GM19351 (cell line): ENCODE results near the gene ITIH5.
"Not testable (repeated sequence)": the region's sequence is repeated elsewhere in the genome, so short reads cannot be mapped to it uniquely, and the experiment has no call there.

Source experiments
- ATAC-seq: cut with Tn5 transposase; IDR thresholded peaks from one replicate; pipeline ENCODE4 v1.9.1; 2021; ENCODE audit warnings: mild to moderate bottlenecking, moderate library complexity; ENCODE audit not compliant: unreplicated experiment

ITIH5 gene

GRCh38 chr10:7666253-7667023 lies at the start of gene ITIH5:
Gene ITIH5 (minus strand): TSS chr10:7666966. CDS start chr10:7666892, 74 bp downstream.
- ATAC-seq = no peak

DNA sequence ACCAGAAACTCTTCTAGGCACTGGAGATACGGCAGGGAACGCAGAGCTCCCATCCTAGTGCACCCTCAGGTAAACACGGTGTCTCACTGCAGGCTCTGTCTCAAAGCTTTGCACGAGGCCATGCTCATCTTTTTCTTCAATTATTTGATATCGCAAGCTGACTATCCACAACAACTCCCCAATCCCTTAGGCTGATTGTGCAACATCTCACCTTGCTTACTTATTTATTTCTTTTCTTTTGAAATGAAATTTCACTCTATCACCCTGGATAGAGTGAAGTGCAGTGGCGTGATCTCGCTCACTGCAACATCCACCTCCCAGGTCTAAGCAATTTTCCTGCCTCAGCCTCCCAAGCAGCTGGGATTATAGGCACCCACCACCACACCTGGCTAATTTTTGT lies 48.7 kb upstream of the ITIH5 start:
- no peak for ATAC-seq

DNA sequence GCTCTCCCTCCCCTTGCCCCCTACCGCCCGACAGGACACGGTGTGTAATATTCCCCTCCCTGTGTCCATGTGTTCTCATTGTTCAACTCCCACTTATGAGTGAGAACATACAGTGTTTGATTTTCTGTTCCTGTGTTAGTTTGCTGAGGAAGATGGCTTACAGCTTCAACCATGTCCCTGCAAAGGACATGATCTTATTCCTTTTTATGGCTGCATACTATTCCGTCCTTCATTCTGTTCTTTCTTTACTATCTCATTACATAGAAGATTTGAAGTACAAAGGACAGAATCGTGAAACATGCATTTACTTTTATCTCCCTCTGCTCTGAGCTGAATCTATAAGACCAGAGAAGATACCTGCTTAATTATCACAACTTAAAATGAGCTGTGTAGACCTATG lies 44.3 kb upstream of the ITIH5 start:
- not testable (repeated sequence) for ATAC-seq

GRCh38 chr10:7710446-7710845 lies 43.7 kb upstream of the ITIH5 start:
- ATAC-seq = no peak

DNA sequence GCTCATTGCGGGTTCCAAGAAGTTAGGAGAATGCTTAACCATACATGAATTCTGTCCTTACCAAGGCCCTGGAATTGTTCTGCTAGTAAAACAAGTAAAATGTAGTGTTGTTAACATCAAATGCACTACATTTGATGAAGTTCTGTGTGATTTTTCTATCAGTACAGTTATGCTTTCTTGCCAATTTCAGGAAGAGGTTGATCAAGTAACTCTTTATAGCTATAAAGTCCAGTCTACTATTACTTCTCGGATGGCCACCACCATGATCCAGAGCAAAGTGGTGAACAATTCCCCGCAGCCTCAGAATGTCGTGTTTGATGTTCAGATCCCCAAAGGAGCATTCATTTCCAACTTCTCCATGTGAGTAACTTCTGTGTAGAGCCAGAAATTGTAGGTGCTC lies 42.1 kb upstream of the ITIH5 start:
- no peak for ATAC-seq

GRCh38 chr10:7707858-7708622 lies 41.3 kb upstream of the ITIH5 start:
- no peak for ATAC-seq

- ATAC-seq = no peak
Measured at GRCh38 chr10:7707102-7707501, 40.3 kb upstream of the ITIH5 start.

- no peak for ATAC-seq
Measured at GRCh38 chr10:7706534-7707073, 39.8 kb upstream of the ITIH5 start.

DNA sequence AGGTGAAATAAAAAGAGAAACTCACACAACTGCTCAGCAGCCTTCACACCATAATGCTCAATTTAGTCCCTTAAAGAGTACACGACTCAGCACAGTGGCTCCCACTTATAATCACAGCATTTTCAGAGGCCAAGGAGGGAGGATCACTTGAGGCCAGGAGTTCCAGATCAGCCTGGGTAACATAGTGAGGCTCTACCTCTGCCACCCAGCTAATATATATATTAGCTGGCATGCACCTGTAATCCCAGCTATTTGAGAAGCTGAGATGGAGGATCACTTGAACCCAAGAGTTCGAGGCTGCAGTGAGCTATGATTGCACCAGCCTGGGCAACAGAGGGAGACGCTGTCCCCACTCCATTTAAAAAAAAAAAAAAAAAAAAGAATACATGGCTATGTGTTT lies 38.6 kb upstream of the ITIH5 start:
- no peak for ATAC-seq

DNA sequence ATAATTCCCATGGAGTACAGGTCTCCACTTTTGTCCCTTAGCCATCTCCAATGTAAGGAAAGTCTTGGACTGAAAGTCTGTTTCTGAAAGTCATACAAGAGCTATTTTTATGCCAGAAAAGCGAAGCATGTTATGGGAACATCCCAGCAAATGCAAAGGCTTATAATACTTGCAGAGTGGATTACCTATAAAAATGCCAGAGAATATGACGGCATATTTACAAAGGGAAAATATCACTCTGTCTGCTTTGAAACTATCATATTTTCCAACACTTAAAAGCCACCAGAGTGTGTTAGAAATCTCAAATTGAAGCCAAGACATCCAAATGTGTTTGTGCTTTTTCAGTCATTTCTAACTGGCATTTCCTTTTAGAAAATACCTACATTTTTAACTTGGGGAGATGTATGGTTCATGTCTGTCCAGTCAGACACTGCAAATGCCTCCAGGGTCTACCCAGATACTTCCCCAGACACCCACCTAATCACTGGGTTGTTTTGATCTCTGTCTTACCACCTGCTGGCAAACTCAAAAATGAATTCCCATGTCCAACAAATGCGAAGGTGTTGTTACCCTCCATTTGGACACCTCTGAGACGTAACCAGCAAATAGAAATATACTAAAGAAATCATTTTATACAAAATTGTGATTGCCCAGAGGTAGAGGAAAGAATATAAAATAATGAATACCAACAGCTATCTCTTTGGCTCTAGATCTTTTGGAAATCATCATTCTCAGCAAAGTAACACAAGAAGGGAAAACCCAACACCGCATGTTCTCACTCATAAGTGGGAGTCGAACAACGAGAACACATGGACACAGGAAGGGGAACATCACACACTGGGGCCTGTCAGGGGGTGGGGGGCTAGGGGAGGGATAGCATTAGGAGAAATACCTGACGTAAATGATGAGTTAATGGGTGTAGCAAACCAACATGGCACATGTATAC lies 37.6 kb upstream of the ITIH5 start:
- ATAC-seq = no peak

GRCh38 chr10:7703140-7703539 lies 36.4 kb upstream of the ITIH5 start, which contains the start of gene ITIH2:
Gene ITIH2 (plus strand): TSS chr10:7703316. CDS start chr10:7703435, 119 bp downstream.
- ATAC-seq = no peak

DNA sequence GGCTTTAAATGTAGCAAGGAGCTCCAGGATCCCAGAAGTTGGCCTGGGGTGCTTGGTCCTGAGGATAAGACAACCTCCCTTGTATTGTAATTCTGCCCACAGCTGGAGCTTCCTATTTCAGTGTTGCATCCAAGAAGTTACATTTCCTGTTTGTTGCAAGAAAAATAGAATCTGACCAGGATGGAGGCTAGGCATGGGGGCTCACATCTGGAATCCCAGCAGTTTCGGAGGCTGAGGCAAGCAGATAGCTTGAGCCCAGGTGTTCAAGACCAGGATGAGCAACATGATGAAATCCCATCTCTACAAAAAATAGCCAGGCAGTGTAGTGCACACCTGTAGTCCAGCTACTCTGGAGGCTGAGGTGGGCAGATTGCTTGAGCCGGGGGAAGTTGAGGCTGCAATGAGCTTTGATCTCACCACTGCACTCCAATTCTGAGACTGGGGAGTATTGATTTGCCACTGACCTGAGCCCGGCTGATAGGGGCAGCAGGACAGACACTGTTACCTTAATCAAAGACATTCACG lies 35.6 kb upstream of the ITIH5 start:
- ATAC-seq = no peak

DNA sequence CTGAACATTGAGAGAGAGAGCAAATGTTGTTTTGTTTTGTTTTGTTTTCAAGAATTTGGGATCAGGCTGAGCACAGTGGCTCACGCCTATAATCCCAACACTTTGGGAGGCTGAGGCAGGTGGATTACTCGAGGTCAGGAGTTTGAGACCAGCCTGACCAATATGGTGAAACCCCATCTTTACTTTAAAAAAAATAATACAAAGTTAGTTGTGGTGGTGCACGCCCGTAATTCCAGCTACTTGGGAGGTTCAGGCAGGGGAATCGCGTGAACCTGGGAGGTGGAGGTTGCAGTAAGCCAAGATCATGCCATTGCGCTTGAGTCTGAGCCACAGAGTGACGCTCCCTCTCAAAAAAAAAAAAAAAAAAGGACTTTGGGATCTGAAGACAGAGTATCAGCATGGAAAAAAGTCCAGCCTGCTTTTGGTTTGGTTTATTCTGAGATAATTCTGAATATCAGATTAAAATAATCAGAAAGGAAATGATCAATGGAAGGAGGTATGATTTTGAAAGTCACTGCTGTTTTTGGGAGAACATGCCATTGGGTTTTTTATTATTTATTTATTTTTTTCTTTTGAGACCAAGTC lies 34.5 kb upstream of the ITIH5 start:
- ATAC-seq = no peak

DNA sequence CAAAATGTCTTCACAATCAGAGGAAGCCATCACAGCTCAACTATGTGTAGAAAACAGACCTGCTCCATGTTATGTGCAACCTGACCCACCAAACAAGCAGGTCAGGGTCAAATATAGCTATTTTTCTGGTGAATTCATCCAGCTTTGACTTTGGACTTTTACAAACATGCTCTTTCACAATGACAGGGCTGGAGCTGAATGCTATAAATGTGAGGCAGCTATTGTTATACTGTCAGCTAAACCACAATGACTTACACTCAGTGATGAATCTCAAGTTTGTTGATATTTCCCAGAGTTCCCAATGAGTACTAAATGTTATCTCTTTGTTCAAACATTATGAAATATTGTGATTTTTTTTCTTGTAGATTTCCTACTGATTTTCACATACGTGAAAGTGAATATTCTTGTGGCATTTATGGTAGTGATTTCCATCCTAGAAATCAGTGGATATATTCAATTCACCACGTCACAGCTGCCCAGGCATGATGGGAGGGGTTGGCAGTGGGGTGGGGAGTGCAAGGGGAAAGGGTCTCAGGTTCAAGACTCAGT lies 33.9 kb upstream of the ITIH5 start:
- ATAC-seq = no peak

GRCh38 chr10:7697426-7697825 lies 30.7 kb upstream of the ITIH5 start:
- ATAC-seq = no peak

DNA sequence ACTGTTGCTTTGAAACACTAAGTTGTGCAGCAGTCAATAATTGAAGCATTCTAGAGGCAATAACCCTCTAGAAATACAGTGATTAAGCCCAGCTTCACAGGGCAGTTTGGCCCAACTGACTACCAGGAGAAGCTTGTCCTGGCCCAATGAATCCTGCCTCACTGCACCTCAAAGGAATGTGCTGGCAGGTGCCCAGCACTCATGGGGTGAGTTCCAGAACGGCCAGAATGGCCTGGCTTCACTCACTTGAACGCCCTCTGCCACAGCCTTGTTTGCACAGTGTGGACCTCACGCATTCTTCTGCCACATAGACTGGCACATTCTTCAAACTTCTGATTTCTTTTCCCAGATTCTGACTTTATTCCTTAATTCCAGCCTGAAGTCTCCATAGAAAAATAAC lies 29.8 kb upstream of the ITIH5 start:
- ATAC-seq = no peak

DNA sequence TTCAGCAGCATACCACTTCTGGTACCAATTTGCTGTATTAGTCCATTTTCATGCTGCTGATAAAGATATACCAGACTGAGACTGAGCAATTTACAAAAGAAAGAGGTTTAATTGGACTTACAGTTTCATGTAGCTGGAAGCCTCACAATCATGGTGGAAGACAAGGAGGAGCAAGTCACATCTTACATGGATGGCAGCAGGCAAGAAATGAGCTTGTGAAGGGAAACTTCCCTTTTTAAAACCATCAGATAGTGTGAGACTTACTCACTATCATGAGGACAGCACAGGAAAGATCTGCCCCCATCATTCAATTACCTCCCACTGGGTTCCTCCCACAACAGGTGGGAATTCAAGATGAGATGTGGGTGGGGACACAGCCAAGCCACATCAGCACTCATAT lies 26.4 kb upstream of the ITIH5 start:
- not testable (repeated sequence) for ATAC-seq

DNA sequence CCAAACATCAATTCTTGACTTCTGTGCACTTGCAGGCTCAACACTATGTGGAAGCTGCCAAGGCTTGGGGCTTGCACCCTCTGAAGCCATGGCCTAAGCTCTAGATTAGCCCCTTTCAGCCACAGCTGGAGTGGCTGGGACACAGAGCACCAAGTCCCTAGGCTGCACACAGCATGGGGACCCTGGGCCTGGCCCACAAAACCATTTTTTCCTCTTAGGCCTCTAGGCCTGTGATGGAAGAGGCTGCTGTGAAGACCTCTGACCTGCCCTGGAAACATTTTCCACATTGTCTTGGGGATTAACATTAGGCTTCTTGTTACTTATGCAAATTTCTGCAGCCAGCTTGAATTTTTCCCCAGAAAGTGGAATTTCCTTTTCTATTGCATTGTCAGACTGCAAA lies 25.6 kb upstream of the ITIH5 start:
- not testable (repeated sequence) for ATAC-seq

DNA sequence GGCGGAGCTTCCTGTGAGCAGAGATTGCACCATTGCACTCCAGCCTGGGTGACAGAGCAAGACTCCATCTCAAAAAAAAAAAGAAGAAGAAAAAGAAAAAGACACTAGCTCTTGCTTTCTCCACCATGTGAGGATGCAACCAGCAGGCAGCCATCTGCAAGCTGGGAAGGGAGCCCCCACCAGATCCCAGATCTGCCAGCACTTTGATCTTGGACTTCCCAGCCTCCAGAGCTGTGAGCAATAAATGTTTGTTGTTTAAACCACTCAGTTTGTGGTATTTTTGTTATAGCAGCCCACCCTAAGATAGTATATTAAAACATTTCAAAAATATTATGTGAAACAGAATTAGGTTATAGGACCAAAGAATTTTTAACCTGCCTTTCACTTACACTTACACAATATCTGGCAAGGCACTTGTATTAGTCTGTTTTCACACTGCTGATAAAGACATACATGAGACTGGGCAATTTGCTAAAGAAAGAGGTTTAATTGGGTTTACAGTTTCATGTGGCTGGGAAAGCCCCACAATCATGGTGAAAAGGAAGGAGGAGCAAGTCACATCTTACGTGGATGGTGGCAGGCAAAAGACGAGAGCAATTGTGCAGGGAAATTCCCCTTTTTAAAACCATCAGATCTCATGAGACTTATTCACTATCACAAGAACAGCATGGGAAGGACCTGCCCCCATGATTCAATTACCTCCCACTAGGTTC lies 24.3 kb upstream of the ITIH5 start:
- not testable (repeated sequence) for ATAC-seq
